Trophoblast cell (in vitro differentiated cells and primary cell): ENCODE measurements around the gene SLC35A3.

Experiments used
- DNase-seq, 2 donors: peaks; one replicate each; pipeline ENCODE4 v3.0.0-alpha.2; 2016
- H2AFZ ChIP-seq: 2 replicates; pipeline ENCODE4 v1.6.1; 2013; ENCODE audit warnings: low read length, moderate library complexity, mild to moderate bottlenecking; ENCODE audit not compliant: insufficient read depth, poor library complexity
- H2AK5ac ChIP-seq: 2 replicates; pipeline ENCODE4 v1.6.1; 2013; ENCODE audit warnings: mild to moderate bottlenecking, low read length
- H2BK120ac ChIP-seq: 2 replicates; pipeline ENCODE4 v1.6.1; 2013; ENCODE audit warnings: low read length, mild to moderate bottlenecking, moderate library complexity; ENCODE audit not compliant: insufficient read depth, poor library complexity
- H2BK12ac ChIP-seq: 2 replicates; pipeline ENCODE4 v1.6.1; 2013; ENCODE audit warnings: mild to moderate bottlenecking, low read length, moderate library complexity
- H2BK5ac ChIP-seq: 2 replicates; pipeline ENCODE4 v1.6.1; 2013; ENCODE audit warnings: low read length, low read depth, moderate library complexity, mild to moderate bottlenecking; ENCODE audit not compliant: poor library complexity
- H3K14ac ChIP-seq: 2 replicates; pipeline ENCODE4 v1.6.1; 2013; ENCODE audit warnings: mild to moderate bottlenecking, low read length
- H3K18ac ChIP-seq: 2 replicates; pipeline ENCODE4 v1.6.1; 2013; ENCODE audit warnings: mild to moderate bottlenecking, low read length
- H3K23ac ChIP-seq: 2 replicates; pipeline ENCODE4 v1.6.1; 2013; ENCODE audit warnings: low read length
- H3K27ac ChIP-seq: 2 replicates; pipeline ENCODE4 v1.5.1; 2013; ENCODE audit warnings: low read depth, mild to moderate bottlenecking, inconsistent platforms, low read length, moderate library complexity
- H3K27me3 ChIP-seq: 2 replicates; pipeline ENCODE4 v1.6.1; 2013; ENCODE audit warnings: inconsistent platforms, mild to moderate bottlenecking, low read length, moderate library complexity; ENCODE audit not compliant: insufficient read depth
- H3K36me3 ChIP-seq, 2 experiments: 1 replicate in 1 of 2; 2 replicates in 1 of 2; pipeline ENCODE4 v1.6.1; 2013; ENCODE audit warnings: low read length in 2 of 2, mild to moderate bottlenecking in 2 of 2, moderate library complexity in 1 of 2; ENCODE audit not compliant: insufficient read depth in 2 of 2, control insufficient read depth in 1 of 2
- H3K4ac ChIP-seq: 2 replicates; pipeline ENCODE4 v1.6.1; 2013; ENCODE audit warnings: low read depth, mild to moderate bottlenecking, low read length, moderate library complexity
- H3K4me1 ChIP-seq, 2 experiments: 1 replicate in 1 of 2; 2 replicates in 1 of 2; pipeline ENCODE4 v1.6.1; 2013; ENCODE audit warnings: low read length in 2 of 2, mild to moderate bottlenecking in 2 of 2, moderate library complexity in 1 of 2; ENCODE audit not compliant: insufficient read depth in 2 of 2, control insufficient read depth in 1 of 2
- H3K4me2 ChIP-seq: 2 replicates; pipeline ENCODE4 v1.6.1; 2013; ENCODE audit warnings: inconsistent platforms, mild to moderate bottlenecking, low read length, moderate library complexity
- H3K4me3 ChIP-seq: 2 replicates; pipeline ENCODE4 v1.5.1; 2013; ENCODE audit warnings: mild to moderate bottlenecking, low read depth, low read length, inconsistent platforms
- H3K79me1 ChIP-seq: one replicate; pipeline ENCODE4 v1.6.1; 2013; ENCODE audit warnings: low read length
- H3K79me2 ChIP-seq: 2 replicates; pipeline ENCODE4 v1.6.1; 2013; ENCODE audit warnings: low read length, mild to moderate bottlenecking; ENCODE audit not compliant: control insufficient read depth, insufficient read depth, poor library complexity
- H3K9ac ChIP-seq: 2 replicates; pipeline ENCODE4 v1.6.1; 2013; ENCODE audit warnings: mild to moderate bottlenecking, low read length
- H3K9me3 ChIP-seq: 2 replicates; pipeline ENCODE4 v1.6.1; 2013; ENCODE audit warnings: low read depth, mild to moderate bottlenecking, control low read depth, inconsistent platforms, low read length; ENCODE audit not compliant: insufficient read depth
- H4K12ac ChIP-seq: 2 replicates; pipeline ENCODE4 v1.6.1; 2013; ENCODE audit warnings: low read depth, mild to moderate bottlenecking, low read length, moderate library complexity
- H4K8ac ChIP-seq: 2 replicates; pipeline ENCODE4 v1.6.1; 2013; ENCODE audit warnings: low read depth, mild to moderate bottlenecking, low read length, moderate library complexity
- H4K91ac ChIP-seq: one replicate; pipeline ENCODE4 v1.6.1; 2013; ENCODE audit warnings: low read depth, mild to moderate bottlenecking, low read length, moderate library complexity
- WGBS: extraction: QIAGEN DNeasy Blood & Tissue Kit; methylation state at CpG from one replicate; pipeline ENCODE4 v1.1.7; 2013; ENCODE audit warnings: missing lambda C conversion rate; ENCODE audit not compliant: insufficient read length, insufficient coverage; ENCODE audit errors: extremely low coverage; 5-methylcytosine and 5-hydroxymethylcytosine counted together

The SLC35A3 gene

GRCh38 chr1:100076319-100076718, 106.5 kb downstream of the SLC35A3 start:
- no peak overlapping the region for H3K14ac ChIP-seq
- H4K91ac ChIP-seq, result no peak overlapping the region
- no peaks in the 10 kb centered on the region for H3K9me3 ChIP-seq
- no peaks in the 10 kb centered on the region for H3K27me3 ChIP-seq
- H2AK5ac ChIP-seq, result no peak overlapping the region
- no peak overlapping the region for H3K27ac ChIP-seq
- H3K4me1 ChIP-seq, result no peaks in the 10 kb centered on the region
- peaks cover 17 to 36% of the 10 kb centered on the region in 2 experiments for H3K36me3 ChIP-seq
- no peak overlapping the region for H2AFZ ChIP-seq
- H4K12ac ChIP-seq, result no peak overlapping the region
- H2BK120ac ChIP-seq, result no peak overlapping the region
- H3K4me2 ChIP-seq, result no peak overlapping the region
- H3K18ac ChIP-seq, result no peak overlapping the region
- H3K79me1 ChIP-seq, result no peaks in the 10 kb centered on the region
- H3K9ac ChIP-seq, result no peak overlapping the region
- WGBS, result no CpG with 5 or more reads among the region's 2 CpGs
- no peak overlapping the region for H3K4me3 ChIP-seq
- no peak for DNase-seq
- no peak overlapping the region for H4K8ac ChIP-seq
- H3K4ac ChIP-seq, result no peak overlapping the region
- H3K79me2 ChIP-seq, result no peaks in the 10 kb centered on the region
- H2BK12ac ChIP-seq, result no peak overlapping the region
- no peak overlapping the region for H2BK5ac ChIP-seq
- H3K23ac ChIP-seq, result no peak overlapping the region

- H3K79me1 ChIP-seq, result no peaks in the 10 kb centered on the region
- H2BK5ac ChIP-seq, result no peak overlapping the region
- H3K4me2 ChIP-seq, result no peak overlapping the region
- H4K91ac ChIP-seq, result no peak overlapping the region
- H3K9me3 ChIP-seq, result no peaks in the 10 kb centered on the region
- no peak overlapping the region for H3K27ac ChIP-seq
- H3K9ac ChIP-seq, result no peak overlapping the region
- H2BK12ac ChIP-seq, result no peak overlapping the region
- H4K8ac ChIP-seq, result no peak overlapping the region
- H4K12ac ChIP-seq, result no peak overlapping the region
- no peak for DNase-seq
- H3K4me3 ChIP-seq, result no peak overlapping the region
- H3K4me1 ChIP-seq, result no peaks in the 10 kb centered on the region
- no peak overlapping the region for H2AK5ac ChIP-seq
- no peak overlapping the region for H2BK120ac ChIP-seq
- H2AFZ ChIP-seq, result no peak overlapping the region
- no peak overlapping the region for H3K23ac ChIP-seq
- peaks cover 17 to 35% of the 10 kb centered on the region in 2 experiments for H3K36me3 ChIP-seq
- no peaks in the 10 kb centered on the region for H3K27me3 ChIP-seq
- H3K79me2 ChIP-seq, result no peaks in the 10 kb centered on the region
- H3K18ac ChIP-seq, result no peak overlapping the region
- H3K14ac ChIP-seq, result no peak overlapping the region
- H3K4ac ChIP-seq, result no peak overlapping the region
Observed at GRCh38 chr1:100076744-100077143, 106.9 kb downstream of the SLC35A3 start.

GRCh38 chr1:100077531-100077930, 107.7 kb downstream of the SLC35A3 start:
- Histone ChIP-seq H2AK5ac (no peak overlapping the region), H4K12ac (no peak overlapping the region), H3K9ac (no peak overlapping the region), H3K4ac (no peak overlapping the region), H3K27ac (no peak overlapping the region), H2BK120ac (no peak overlapping the region), H2AFZ (no peak overlapping the region), H2BK12ac (no peak overlapping the region), H3K4me1 (no peaks in the 10 kb centered on the region), H3K36me3 (peaks cover 17 to 37% of the 10 kb centered on the region in 2 experiments), H3K27me3 (no peaks in the 10 kb centered on the region), H4K8ac (no peak overlapping the region), H2BK5ac (no peak overlapping the region), H3K4me3 (no peak overlapping the region), H3K79me1 (no peaks in the 10 kb centered on the region), H3K14ac (no peak overlapping the region), H3K18ac (no peak overlapping the region), H3K79me2 (no peaks in the 10 kb centered on the region), H3K23ac (no peak overlapping the region), H3K4me2 (no peak overlapping the region), H4K91ac (no peak overlapping the region), H3K9me3 (no peaks in the 10 kb centered on the region)
- no CpG with 5 or more reads among the region's 5 CpGs for WGBS
- peak in 1 of 2 donors; percentile 38 for DNase-seq

GRCh38 chr1:100080331-100080730, 110.5 kb downstream of the SLC35A3 start:
- Histone ChIP-seq H2BK12ac (no peak overlapping the region), H3K79me2 (no peaks in the 10 kb centered on the region), H3K27ac (no peak overlapping the region), H3K4me1 (no peaks in the 10 kb centered on the region), H3K36me3 (peaks cover 11 to 20% of the 10 kb centered on the region in 2 experiments), H2AFZ (no peak overlapping the region), H3K4me2 (no peak overlapping the region), H3K4ac (no peak overlapping the region), H4K91ac (no peak overlapping the region), H2BK120ac (no peak overlapping the region), H3K9ac (no peak overlapping the region), H3K27me3 (no peaks in the 10 kb centered on the region), H3K18ac (no peak overlapping the region), H2AK5ac (no peak overlapping the region), H3K4me3 (no peak overlapping the region), H3K14ac (no peak overlapping the region), H3K79me1 (no peaks in the 10 kb centered on the region), H3K23ac (no peak overlapping the region), H4K8ac (no peak overlapping the region), H3K9me3 (no peaks in the 10 kb centered on the region), H4K12ac (no peak overlapping the region), H2BK5ac (no peak overlapping the region)
- WGBS, result no CpG with 5 or more reads among the region's 3 CpGs
- DNase-seq, result peak; percentile 54 to 88
